Dedifferentiated amniotic fluid mesenchymal stem cell (primary cell): ENCODE results near the gene MT1E.

Source experiments
- DNase-seq: peaks from one replicate; pipeline ENCODE4 v3.0.0-alpha.2; 2016; ENCODE audit errors: extremely low spot score

The MT1E gene

DNA sequence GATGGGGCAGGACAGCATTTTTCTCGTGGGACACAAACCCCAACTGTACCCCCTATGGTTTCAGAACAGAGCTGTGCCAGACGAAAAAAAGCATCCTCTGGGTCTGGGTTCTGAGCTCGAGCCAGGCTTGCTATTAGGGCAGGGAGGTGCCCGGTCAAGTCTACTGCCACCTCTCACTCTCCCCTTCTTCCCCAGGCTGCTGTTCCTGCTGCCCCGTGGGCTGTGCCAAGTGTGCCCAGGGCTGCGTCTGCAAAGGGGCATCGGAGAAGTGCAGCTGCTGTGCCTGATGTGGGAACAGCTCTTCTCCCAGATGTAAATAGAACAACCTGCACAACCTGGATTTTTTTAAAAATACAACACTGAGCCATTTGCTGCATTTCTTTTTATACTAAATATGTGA, 1.1 kb downstream of the MT1E start:
- DNase-seq, result no peak

DNA sequence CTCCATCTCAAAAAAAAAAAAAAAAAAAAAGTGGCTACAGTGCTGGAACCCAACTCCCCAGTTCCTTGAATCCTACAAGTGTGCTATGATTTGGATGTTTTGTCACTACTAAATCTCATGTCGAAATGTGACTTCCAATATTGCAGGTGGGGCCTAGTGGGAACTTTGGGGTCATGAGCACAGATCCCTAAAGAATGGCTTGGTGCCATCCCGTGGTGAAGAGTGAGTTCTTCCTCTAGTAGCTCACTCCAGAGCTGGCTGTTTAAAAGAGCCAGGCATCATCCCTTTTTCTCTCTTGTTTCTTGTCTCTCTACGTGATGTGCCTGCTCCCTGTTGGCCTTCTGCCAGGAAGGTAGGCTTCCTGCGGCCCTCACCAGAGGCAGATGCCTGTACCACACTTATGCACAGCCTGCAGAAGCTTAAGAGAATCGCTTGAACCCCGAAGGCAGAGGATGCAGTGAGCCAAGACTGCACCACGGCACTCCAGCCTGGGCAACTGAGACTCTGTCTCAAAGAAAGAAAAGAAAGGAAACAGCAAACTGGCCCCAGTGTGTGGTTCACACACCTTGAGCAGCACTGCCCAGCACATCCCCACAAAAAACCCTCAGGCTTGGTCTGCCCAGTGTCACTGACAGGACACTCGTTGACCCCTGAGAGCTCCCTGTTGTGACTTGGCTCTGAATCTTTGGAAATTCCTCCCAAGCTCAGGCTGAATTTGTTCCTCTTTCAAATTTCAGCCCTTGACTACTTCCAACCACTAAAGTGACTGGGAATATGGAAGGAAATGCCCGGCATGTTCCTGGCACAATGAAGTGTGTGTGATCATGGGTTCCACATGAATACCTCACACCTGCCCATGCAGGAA, 3.1 kb downstream of the MT1E start:
- DNase-seq, result no peak

- no peak for DNase-seq
Observed at GRCh38 chr16:56629531-56629930, 4.0 kb downstream of the MT1E start.

- DNase-seq, result no peak
Observed at GRCh38 chr16:56630134-56630533, 4.6 kb downstream of the MT1E start.

- no peak for DNase-seq
Observed at GRCh38 chr16:56631197-56631596, 5.6 kb downstream of the MT1E start.

- DNase-seq, result no peak
Observed at GRCh38 chr16:56631832-56632155, 6.2 kb downstream of the MT1E start.

DNA sequence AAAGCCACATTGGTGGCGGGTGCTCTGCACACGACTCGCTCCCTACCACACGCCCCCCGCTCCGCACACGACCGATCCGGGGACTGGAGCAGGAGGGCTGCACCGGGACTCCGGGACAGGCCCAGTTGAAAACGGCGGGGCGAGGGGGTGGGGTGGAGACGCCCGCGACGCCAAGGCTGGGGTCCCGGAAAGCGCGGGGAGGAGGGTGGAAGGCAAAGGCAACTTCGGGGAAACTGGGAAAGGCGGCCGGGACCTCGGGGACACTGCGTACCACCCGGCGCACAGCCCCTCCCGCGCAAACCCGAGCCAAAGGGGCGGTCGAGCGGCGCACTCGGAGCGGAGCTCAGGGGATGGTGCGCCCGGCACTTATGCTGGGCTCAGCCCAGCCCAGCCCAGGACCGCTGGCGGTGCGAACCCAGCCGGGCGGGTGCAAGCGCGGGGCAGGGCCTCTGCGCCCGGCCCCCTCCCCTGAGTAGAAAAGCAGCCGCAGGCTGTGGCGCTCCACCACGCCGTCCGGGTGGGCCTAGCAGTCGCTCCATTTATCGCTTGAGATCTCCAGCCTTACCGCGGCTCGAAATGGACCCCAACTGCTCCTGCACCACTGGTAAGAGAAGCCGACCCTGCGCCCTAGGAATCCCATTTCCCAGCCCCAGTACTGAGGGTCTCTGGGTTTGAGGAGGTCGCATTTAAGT, 6.7 kb downstream of the MT1E start, which contains the start of gene MT1M:
Gene MT1M, plus strand, starts transcription at position 504 of the 692 bp plus-strand sequence. Its CDS starts 73 bp downstream, at position 577.
- no peak for DNase-seq

GRCh38 chr16:56632848-56633365, 7.3 kb downstream of the MT1E start:
- no peak for DNase-seq

DNA sequence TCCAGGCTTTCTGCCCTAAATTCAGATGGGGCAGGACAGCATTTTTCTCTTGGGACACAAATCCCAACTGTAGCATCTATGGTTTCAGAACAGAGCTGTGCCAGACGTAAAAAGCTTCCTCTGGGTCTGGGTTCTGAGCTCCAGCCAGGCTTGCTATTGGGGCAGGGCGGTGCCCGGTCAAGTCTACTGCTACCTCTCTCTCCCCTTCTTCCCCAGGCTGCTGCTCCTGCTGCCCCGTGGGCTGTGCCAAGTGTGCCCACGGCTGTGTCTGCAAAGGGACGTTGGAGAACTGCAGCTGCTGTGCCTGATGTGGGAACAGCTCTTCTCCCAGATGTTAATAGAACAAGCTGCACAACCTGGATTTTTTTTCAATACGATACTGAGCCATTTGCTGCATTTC, 8.0 kb downstream of the MT1E start:
- no peak for DNase-seq

DNA sequence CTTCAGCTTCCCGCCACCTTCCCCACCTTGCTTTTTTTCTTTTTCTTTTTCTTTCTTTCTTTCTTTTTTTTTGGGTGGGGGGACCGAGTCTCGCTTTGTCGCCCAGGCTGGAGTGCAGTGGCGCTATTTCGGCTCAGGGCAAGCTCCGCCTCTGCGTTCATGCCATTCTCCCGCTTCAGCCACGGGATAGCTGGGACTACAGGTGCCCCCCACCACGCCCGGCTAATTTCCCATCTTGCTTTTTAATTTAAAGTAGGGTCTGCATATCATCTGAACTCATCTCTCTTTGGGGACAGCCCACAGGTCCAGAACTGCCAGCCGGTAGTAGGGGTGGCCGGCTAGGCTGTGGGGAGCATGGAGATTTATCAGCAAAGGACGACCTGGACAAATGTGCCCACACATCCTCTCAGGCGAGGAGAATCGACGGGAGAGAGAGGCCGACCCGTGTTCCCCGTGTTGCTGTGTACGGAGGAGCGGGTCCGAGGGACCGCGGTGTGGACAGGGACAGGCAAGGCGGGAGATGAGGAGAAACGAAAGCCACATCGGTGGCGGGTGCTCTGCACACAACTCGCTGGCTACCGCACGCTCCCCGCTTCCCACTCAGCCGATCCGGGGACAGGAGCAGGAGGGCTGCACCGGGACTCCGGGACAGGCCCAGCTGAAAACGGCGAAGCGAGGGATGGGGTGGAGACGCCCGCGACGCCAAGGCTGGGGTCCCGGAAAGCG, 9.3 kb downstream of the MT1E start:
- no peak for DNase-seq

- DNase-seq, result no peak
Observed at GRCh38 chr16:56635441-56635967, 9.9 kb downstream of the MT1E start.

DNA sequence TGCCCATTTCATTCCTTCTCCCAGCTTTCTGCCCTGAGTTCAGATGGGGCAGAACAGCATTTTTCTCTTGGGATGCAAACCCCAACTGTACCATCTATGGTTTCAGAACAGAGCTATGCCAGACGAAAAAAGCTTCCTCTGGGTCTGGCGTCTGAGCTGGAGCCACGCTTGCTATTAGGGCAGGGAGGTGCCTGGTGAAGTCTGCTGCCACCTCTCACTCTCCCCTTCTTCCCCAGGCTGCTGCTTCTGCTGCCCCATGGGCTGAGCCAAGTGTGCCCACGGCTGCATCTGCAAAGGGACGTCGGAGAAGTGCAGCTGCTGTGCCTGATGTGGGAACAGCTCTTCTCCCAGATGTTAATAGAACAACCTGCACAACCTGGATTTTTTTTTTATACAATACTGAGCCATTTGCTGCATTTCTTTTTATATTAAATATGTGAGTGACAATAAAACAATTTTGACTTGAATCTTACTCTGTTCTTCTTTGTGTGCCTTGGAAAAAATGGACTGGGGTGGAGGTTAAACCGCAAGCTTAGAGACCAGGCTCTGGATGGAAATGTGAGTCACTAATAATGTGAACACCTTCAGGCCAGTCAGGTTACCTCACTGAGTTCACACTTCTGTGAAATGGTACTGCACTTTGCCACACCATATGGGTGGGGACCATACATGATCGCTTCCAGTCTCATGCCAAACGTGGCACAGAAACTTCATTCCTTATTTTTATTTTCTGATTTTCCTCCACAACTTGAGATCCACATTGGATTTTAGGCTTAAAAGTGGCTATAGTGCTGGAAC, 11.2 kb downstream of the MT1E start:
- no peak for DNase-seq

GRCh38 chr16:56637814-56638750, 12.5 kb downstream of the MT1E start, which contains the start of gene MT1A:
Gene MT1A (plus strand): TSS chr16:56638666. CDS start chr16:56638739, 73 bp downstream.
- no peak for DNase-seq

- DNase-seq, result no peak
Observed at GRCh38 chr16:56639045-56639444, 13.5 kb downstream of the MT1E start.

DNA sequence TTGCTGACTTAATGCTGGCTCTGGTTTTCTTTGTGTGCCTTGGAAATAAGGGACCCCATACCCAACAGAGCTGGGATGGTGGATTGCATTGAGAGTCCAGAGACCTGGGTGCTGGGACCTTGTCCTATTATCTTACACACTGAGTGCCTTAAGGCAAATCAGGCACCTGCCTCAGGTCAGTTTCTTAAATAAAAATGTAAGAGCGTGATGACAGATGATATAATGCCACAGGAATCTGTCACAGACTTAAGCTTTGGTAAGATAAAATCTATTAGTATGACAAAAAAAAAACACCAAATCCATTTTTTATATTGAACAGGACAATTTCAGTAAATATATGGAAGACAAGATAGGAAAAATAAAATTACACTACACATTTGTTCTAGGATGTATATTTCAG, 14.5 kb downstream of the MT1E start:
- DNase-seq, result no peak

DNA sequence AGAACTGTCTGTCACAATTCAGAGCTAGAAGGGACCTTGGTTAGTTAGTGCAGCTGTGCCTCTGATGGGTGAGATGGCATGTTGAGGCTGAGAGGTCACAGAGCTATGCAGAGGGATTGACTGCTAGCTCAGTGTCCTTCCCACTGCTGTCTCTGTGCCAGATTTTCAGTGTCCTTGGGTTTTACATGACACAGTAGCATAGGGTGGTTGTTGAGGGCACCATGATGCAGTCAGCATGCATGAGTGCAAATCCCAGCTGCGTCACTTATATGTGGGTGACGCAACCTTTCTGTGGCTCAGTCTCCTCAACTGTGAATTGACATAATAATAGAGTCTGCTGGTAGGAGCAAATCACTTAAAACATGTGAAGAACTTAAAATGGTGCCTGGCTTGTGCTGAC, 15.6 kb downstream of the MT1E start:
- no peak for DNase-seq

DNA sequence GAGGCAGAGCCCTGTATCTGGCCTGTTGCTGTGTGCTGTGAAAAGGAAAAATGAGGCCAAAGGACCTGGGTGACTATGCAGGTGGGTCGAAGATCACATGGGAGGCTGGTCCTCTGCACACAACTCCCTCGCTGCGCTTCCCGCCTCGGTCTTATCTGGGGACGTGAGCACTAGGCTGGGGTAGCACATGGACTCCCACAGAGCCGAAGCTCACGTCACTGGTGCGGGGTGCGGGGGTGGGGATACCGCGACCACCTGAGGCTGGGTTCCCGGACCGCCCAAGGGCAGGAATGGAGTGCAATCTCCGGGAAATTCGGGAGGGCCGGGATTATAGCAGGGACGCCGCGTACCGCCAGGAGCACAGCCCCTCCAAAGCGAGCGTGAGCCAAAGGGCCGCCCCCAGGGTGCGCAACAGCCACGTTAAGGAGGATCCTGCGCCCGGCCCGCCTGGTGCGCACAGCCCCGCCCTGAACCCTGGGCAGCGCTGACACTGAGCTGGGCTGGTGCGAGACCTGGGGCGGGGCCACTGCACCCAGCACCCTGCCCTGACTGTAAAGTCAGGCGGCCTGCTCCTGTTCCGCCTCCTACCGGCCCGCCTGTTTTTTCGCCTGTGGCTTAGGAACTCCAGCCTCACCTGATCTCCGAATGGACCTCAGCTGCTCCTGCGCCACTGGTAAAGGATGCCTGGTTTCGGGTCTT, 17.6 kb downstream of the MT1E start:
- no peak for DNase-seq

- DNase-seq, result no peak
Observed at GRCh38 chr16:56643833-56644232, 18.3 kb downstream of the MT1E start.

GRCh38 chr16:56645311-56645710, 19.7 kb downstream of the MT1E start:
- DNase-seq, result no peak
